Breast epithelium (tissue), 3 donors: Measurements from ENCODE around the gene GPM6B.
"Not testable (repeated sequence)": the region's sequence is repeated elsewhere in the genome, so short reads cannot be mapped to it uniquely, and the experiment has no call there.

Source experiments
- POLR2A ChIP-seq: fragments of 450-650 bp; IDR thresholded peaks from one replicate; pipeline ENCODE4 v1.6.1; 2016; ENCODE audit warnings: antibody characterized with exemption, mild to moderate bottlenecking, moderate library complexity
- POLR2AphosphoS5 ChIP-seq, 3 donors: sonication (generic); formaldehyde crosslinking; IDR thresholded peaks; one replicate each; pipeline ENCODE4 v1.6.1; 2017; ENCODE audit warnings: antibody characterized with exemption in 3 of 3
- TF ChIP-seq, protein P1 (sequence below), 3 donors: fragments of 450-650 bp; IDR thresholded peaks; one replicate each; pipeline ENCODE4 v1.5.1; 2016 to 2017; ENCODE audit warnings: antibody characterized with exemption in 3 of 3, mild to moderate bottlenecking in 3 of 3, moderate library complexity in 3 of 3

DNA sequence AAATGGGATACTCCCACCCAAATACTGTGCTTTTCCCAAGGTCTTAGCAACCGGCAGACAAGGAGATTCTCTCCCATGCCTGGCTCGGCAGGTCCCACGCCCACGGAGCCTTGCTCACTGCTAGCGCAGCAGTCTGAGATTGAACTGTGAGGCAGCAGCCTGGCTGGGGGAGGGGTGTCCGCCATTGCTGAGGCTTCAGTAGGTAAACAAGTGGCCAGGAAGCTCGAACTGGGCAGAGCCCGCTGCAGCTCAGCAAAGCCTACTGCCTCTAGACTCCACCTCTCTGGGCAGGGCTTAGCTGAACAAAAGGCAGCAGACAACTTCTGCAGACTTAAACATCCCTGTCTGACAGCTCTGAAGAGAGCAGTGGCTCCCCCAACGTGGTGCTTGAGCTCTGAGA is 92.0 kb downstream of the GPM6B start:
- not testable (repeated sequence) for TF ChIP-seq POLR2AphosphoS5 (IDR thresholded peaks at IDR 0.05); POLR2A
- TF ChIP-seq, protein P1, sequence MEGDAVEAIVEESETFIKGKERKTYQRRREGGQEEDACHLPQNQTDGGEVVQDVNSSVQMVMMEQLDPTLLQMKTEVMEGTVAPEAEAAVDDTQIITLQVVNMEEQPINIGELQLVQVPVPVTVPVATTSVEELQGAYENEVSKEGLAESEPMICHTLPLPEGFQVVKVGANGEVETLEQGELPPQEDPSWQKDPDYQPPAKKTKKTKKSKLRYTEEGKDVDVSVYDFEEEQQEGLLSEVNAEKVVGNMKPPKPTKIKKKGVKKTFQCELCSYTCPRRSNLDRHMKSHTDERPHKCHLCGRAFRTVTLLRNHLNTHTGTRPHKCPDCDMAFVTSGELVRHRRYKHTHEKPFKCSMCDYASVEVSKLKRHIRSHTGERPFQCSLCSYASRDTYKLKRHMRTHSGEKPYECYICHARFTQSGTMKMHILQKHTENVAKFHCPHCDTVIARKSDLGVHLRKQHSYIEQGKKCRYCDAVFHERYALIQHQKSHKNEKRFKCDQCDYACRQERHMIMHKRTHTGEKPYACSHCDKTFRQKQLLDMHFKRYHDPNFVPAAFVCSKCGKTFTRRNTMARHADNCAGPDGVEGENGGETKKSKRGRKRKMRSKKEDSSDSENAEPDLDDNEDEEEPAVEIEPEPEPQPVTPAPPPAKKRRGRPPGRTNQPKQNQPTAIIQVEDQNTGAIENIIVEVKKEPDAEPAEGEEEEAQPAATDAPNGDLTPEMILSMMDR (IDR thresholded peaks at IDR 0.05) = not testable (repeated sequence)
